ENCODE data around the gene DFFB. TPM values are rescaled to one million over a fixed set of nuclear protein-coding genes. Genes with fewer than 3 reads are reported as not detected.

Gene DFFB
- total and polyA plus RNA-seq, 9 of the 15 experiments (the other 6 are each of a cell fraction or from before 2014, with no cell fraction given): 2.3 to 15.8 (median 11.5) TPM

DNA sequence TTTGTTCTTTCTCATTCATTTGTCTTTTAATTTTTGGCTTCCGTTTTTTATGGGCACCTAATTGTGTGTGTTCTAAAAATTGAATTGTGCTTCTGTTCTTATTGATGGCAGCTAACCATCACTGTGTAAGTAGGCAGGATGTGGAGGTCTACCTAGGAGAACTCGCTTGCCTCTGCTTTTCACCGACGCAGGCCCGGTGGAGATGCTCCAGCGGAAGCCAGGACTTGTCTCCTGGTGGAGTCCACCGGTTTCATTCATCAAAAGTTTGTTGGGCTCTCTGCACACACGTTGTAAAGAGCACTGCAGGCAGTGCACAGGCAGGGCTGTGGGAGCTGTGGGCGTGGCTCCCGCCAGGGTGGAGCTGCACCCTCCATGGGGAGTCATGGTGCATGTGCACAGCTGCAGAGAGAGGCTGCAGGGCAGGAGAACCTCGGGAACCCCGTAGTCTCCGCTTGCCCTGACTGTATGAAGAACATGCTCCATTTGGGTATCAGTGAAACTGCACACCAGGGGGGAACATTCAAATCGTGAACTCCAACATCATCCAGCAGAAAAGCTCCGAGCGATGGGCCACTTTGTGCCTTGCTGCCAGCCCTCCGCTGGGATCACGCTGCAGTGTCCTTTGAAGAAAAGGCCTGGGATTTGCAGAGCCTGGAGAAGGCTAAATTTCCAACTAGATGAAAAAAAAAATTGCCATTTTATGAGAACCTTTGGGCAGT lies 48.8 kb downstream of the DFFB start:
- Histone ChIP-seq H3K27me3 (ENCODE audit: control insufficient read depth in 2 of 2, insufficient read depth in 2 of 2, low read length in 2 of 2) (peaks cover 0 to 12% of the 10 kb centered on the region in 2 experiments; a peak in 4 of 5 replicates), H3K27ac (ENCODE audit: extremely low read depth, low read depth, low read length) (no peak overlapping the region), H4K20me1 (replicated peaks; ENCODE audit: control insufficient read depth, insufficient read depth, low read length) (peaks cover 11% of the 10 kb centered on the region; the same call in 1 of the 2 replicates), H3K4me2 (ENCODE audit: insufficient read depth, low read length) (no peak overlapping the region), H3K9ac (ENCODE audit: insufficient read depth in 1 of 2, low read depth in 2 of 2, low read length in 2 of 2) (peak overlapping the region in 1 of 2 experiments; percentile 73; a peak in 1 of 4 replicates), H3K79me2 (ENCODE audit: control insufficient read depth, insufficient read depth, low read length) (no peaks in the 10 kb centered on the region), H3K9me3 (replicated peaks; ENCODE audit: control insufficient read depth, insufficient read depth, low read depth, low read length) (no peaks in the 10 kb centered on the region), H3K4me1 (replicated peaks in 1 of 2; ENCODE audit: control insufficient read depth in 2 of 2, insufficient read depth in 2 of 2, low read length in 2 of 2) (peaks cover 10 to 65% of the 10 kb centered on the region in 2 experiments; a peak in 4 of 5 replicates), H3K9me1 (ENCODE audit: control insufficient read depth, insufficient read depth, low read length) (no peaks in the 10 kb centered on the region), H2AFZ (ENCODE audit: low read depth, low read length) (no peak overlapping the region), H3K36me3 (ENCODE audit: control insufficient read depth, insufficient read depth, low read length) (no peaks in the 10 kb centered on the region), H3K4me3 (no peak overlapping the region)
- FAIRE-seq: no peak
- BruUV-seq (replicated peaks): no TSS peak
- WGBS (ENCODE audit: insufficient coverage, low coverage, missing lambda C conversion rate): 47% methylated on average over 18 of the region's 18 CpGs
- DNase-seq (ENCODE audit: extremely low read depth in 1 of 4, low spot score in 3 of 4): peak; percentile 59 to 66 (median 61)
- ChIA-PET POLR2A (no interaction called here), CTCF (ENCODE audit: low intra/inter-chr PET ratio) (no interaction called here)
- intact Hi-C loops (cut with micrococcal nuclease): no loop called here
- in situ Hi-C loops (cut with MboI): no loop called here
- peak; percentile 33 for ATAC-seq
- TF ChIP-seq BMI1 (IDR thresholded peaks at IDR 0.05; ENCODE audit: low read length): no peak
- TF ChIP-seq BHLHE40 (IDR thresholded peaks at IDR 0.05; ENCODE audit: low read length): peak; percentile 33; the same call in 1 of the 2 replicates
- TF ChIP-seq ZNF584 (CRISPR knock-in tag; IDR thresholded peaks at IDR 0.05; ENCODE audit: low read depth): no peak
- TF ChIP-seq, protein P1, sequence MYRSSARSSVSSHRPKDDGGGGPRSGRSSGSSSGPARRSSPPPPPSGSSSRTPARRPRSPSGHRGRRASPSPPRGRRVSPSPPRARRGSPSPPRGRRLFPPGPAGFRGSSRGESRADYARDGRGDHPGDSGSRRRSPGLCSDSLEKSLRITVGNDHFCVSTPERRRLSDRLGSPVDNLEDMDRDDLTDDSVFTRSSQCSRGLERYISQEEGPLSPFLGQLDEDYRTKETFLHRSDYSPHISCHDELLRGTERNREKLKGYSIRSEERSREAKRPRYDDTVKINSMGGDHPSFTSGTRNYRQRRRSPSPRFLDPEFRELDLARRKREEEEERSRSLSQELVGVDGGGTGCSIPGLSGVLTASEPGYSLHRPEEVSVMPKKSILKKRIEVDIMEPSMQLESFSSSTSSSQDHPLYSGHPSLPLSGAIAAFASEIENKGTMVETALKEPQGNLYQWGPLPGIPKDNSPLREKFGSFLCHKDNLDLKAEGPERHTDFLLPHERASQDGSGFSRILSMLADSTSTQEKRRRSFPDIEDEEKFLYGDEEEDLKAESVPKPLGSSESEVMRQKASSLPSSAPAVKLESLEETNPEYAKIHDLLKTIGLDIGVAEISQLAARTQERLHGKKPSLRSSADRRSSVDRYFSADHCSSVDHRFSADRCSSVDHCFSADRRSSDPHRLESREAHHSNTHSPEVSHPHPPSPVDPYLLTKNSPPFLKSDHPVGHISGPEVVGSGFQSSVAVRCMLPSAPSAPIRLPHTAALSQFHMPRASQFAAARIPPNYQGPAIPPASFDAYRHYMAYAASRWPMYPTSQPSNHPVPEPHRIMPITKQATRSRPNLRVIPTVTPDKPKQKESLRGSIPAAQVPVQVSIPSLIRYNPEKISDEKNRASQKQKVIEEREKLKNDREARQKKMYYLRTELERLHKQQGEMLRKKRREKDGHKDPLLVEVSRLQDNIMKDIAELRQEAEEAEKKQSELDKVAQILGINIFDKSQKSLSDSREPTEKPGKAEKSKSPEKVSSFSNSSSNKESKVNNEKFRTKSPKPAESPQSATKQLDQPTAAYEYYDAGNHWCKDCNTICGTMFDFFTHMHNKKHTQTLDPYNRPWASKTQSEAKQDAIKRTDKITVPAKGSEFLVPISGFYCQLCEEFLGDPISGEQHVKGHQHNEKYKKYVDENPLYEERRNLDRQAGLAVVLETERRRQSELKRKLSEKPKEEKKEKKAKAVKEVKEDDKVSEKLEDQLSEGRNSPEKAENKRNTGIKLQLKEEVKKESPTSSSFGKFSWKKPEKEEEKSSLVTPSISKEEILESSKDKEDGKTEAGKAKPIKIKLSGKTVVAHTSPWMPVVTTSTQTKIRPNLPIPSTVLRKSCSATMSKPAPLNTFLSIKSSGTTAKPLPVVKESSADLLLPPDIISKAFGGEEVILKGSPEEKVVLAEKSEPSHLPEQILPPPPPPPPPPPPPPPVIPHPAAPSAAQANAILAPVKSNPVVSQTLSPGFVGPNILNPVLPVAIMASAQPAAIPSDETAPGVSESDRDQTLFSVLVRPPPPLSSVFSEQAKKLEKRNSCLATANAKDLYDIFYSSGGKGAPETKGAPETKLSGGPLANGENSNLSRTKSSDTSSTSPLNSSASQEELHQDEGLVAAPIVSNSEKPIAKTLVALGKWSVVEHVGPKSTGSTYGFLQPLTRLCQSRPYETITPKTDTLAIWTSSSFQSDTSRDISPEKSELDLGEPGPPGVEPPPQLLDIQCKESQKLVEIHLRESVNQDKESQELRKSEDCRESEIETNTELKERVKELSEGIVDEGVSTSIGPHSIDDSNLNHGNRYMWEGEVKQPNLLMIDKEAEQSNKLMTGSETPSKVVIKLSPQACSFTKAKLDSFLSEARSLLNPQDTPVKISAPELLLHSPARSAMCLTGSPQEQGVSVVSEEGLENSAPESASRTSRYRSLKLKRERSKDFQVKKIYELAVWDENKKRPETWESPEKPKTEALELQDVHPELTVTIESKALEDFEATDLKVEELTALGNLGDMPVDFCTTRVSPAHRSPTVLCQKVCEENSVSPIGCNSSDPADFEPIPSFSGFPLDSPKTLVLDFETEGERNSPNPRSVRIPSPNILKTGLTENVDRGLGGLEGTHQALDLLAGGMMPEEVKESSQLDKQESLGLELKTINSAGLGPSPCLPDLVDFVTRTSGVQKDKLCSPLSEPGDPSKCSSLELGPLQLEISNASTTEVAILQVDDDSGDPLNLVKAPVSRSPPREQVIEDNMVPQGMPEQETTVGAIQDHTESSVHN (IDR thresholded peaks at IDR 0.05; ENCODE audit: borderline replicate concordance in 1 of 2, low read depth in 1 of 2): no peak
- no peak for TF ChIP-seq PHTF2 (CRISPR knock-in tag; IDR thresholded peaks at IDR 0.05)

Measured in K562 (cell line).